Measurements from ENCODE around the gene SRRM5.

The SRRM5 gene

DNA sequence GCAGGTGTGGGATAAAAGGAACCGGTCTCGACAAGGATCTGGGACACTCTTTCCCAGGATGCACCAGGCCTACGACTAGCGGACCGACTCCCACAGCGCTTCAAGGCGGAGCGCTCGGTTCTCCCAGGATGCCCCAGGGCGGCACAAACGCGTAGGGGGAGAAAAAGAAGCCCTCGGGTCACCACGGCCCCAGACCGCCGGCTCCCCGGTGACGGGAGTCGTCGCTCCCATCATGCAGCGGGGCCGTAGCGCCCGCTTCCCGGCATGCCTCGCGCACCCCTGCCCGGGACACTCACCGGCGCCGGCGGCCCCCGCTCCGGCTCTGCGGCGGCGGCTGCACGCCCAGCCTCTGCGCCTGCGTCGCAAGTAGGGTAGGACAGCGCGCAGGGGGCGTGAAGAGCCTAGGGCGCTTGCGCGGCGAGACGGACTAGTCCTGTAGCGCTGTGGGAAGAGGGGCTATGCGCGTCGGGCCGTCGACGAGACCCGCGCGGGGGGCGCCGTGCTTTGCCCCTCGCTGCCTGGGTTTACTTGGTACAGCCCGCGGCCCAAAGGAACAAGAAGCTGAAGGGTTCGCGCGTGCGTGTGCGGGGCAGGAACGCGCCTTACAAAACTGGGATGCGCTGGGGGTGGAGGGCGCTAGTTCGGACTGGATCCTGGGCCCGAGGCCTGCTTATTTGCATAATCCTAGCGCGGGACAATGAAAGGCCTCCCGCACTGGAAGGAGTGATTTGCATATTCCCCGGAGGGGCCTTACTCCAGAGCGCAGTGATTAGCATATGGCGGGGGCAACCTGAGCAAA is 7.6 kb downstream of the SRRM5 start, which contains the start of gene ZNF428:
Gene ZNF428, minus strand, starts transcription at position 368 of the 799 bp plus-strand sequence. CDS start 5,325 bp downstream, outside the sequence.
- H3K27ac ChIP-seq: peak within 1 kb of the TSS; percentile 100
- no peak for TF ChIP-seq ZFX (IDR thresholded peaks at IDR 0.05; ENCODE audit: borderline replicate concordance)
- TF ChIP-seq, protein P1, sequence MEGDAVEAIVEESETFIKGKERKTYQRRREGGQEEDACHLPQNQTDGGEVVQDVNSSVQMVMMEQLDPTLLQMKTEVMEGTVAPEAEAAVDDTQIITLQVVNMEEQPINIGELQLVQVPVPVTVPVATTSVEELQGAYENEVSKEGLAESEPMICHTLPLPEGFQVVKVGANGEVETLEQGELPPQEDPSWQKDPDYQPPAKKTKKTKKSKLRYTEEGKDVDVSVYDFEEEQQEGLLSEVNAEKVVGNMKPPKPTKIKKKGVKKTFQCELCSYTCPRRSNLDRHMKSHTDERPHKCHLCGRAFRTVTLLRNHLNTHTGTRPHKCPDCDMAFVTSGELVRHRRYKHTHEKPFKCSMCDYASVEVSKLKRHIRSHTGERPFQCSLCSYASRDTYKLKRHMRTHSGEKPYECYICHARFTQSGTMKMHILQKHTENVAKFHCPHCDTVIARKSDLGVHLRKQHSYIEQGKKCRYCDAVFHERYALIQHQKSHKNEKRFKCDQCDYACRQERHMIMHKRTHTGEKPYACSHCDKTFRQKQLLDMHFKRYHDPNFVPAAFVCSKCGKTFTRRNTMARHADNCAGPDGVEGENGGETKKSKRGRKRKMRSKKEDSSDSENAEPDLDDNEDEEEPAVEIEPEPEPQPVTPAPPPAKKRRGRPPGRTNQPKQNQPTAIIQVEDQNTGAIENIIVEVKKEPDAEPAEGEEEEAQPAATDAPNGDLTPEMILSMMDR (IDR thresholded peaks at IDR 0.05): no peak

DNA sequence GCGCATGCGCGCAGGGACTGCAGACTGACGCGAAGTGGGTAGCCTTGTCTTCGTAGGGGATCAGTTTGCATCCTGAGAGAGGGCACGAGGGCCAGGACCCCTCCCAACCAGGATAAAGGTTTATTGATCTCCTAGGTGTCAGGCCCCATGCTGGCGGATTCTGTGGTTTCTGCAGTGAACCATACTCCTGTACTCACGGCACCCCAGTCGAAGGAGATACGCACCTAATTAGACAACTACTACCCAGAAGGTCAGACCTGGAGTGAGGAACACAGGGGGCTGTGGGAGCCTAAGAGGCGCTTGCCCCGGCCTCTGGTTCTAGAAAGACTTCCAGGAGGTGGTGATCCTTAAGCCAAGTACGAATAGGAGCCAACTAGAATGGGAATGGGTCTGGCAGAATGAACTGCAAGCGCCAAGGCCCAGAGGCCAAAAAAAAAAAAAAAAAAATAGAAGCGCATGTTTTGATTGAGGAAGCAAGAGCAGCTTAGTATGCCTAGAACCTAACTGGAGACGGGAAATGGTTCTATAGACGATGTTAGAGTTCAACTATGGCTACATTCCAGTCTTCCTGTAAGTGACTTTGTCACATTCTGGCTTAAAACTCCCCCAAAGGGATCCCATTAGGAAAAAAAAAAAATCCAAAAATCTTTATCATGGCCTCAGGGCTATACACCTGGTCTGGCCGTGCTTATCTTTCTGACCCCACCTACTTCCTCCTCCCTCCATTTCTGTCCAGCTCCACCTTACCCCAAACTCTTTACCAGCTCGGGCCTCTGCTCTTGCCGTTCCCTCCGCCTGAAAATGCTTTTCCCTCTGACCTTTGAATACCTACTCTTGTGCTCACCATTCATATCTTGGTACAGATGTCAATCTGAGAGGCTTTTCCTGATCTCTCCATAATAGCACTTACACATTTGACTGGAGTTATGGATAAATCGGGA is 8.4 kb downstream of the SRRM5 start:
- peak overlapping the region; percentile 100 for H3K27ac ChIP-seq
- TF ChIP-seq ZFX (IDR thresholded peaks at IDR 0.05; ENCODE audit: borderline replicate concordance): no peak
- TF ChIP-seq, protein P1 (IDR thresholded peaks at IDR 0.05): no peak

DNA sequence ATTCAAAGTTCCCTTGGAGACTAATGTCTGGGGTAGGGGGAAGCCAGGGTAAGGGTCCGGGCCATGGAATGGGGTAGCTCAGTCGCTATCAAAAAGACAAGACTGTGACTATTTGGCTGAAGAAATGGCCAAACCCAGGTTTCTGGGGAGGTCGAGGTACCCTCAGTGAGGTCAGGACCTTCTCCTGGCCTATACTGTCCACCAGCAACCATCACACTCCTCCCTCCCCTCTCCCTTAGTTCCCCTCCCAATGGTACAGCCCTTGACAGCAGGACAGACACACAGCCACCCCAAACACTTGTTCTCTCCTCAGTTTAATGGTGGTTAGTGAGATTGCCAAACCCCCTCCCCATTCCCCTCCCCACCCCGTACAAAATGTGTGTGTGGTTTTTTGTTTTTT is 10.2 kb downstream of the SRRM5 start:
- peak overlapping the region; percentile 20; the same call in 1 of the 2 replicates for H3K27ac ChIP-seq
- TF ChIP-seq ZFX (IDR thresholded peaks at IDR 0.05; ENCODE audit: borderline replicate concordance): no peak
- TF ChIP-seq, protein P1 (IDR thresholded peaks at IDR 0.05): no peak

DNA sequence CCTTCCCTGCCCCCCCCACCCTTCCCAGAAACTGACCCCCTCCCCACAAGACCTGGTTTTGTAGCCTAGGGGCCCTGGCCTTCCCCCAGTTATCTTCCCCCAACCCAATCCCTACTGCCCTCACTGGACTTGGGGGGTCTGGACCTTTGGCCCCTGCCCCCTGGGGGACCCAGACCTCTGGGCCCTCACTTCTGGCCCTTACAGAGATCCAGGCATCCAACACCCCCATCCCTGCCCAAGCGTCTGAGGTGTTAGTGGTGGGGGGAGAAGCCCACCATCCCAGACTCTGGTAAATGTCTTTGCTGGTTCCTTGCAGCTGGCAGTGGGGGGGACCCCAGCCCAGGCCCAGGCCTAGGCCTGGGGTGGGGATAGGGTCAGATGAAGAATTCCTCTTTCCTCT is 11.1 kb downstream of the SRRM5 start:
- H3K27ac ChIP-seq: peak overlapping the region; percentile 81
- TF ChIP-seq ZFX (IDR thresholded peaks at IDR 0.05; ENCODE audit: borderline replicate concordance): no peak
- TF ChIP-seq, protein P1 (IDR thresholded peaks at IDR 0.05): no peak

DNA sequence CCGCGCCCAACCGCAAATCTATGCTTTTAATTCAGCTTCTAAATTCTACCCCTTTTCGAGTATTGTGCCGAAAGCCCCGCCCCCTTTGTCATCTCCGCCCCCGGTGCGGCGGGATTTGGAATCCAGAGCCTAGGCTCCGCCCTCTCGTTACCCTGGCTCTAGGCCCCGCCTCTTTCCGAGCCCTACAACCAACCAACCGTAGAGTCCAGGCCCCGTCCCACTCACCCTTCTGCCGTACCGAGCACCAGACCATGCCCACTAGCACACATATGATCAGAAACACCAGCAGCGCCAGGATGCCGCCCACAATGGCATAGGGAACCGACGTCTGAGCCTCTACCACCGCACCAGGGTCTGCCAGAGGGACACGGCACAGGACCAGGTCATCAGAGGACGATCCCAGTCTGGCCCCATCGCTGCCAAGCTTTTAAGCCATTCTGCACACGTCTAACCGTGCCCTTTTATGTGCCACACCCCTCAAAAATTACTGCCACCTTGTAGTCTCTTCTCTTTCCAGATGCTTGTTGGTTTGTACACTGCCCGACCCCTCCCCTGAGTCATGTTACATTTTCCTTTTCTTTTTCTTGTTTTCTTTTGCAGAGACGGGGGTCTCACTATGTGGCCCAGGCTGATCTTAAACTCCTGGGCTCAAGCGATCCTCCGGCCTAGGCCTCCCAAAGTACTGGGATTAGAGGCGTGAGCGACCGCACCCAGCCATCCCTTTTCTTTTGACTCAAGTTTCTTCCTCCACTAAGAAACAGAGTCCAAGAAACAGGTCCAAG is 12.2 kb downstream of the SRRM5 start:
- TF ChIP-seq, protein P1 (IDR thresholded peaks at IDR 0.05): no peak
- TF ChIP-seq ZFX (IDR thresholded peaks at IDR 0.05; ENCODE audit: borderline replicate concordance): no peak
- H3K27ac ChIP-seq: peak overlapping the region; percentile 81

DNA sequence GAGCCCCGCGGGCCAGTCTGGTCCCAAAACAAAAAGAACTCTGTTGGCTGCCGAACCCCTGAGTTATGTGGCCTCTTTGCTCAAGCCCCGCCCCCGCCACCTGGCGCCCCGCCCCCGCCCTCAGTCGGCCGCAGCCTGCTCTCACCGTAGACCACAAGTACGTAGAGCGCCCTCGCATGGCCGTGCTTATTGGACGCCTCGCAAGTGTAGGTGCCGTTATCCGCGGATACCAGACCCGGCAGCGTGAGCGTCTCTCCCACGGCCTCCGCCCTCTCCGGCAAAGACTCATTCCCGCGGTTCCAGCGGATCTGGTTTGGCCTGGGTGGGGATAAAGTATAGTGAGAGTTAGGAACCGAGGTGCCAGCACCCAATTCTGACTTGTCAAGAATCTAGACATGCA is 13.0 kb downstream of the SRRM5 start:
- peak overlapping the region; percentile 81 for H3K27ac ChIP-seq
- TF ChIP-seq ZFX (IDR thresholded peaks at IDR 0.05; ENCODE audit: borderline replicate concordance): no peak
- TF ChIP-seq, protein P1 (IDR thresholded peaks at IDR 0.05): peak; percentile 80

Data from 22Rv1 (cell line).